Activated CD8-positive, alpha-beta memory T cell treated with anti-CD3 and anti-CD28 coated beads, Interleukin-2, amount 50 U/mL, for 24 hours (primary cell): ENCODE data around the gene KLK6.

Experiments used
- DNase-seq: peaks from one replicate; pipeline ENCODE4 v3.0.0-alpha.2; 2020; ENCODE audit errors: extremely low read depth

The KLK6 gene

GRCh38 chr19:50910722-50911121 is 58.7 kb downstream of the KLK6 start:
- DNase-seq, result no peak

- no peak for DNase-seq
Observed at GRCh38 chr19:50909240-50910070, 59.9 kb downstream of the KLK6 start.
